Stimulated activated CD8-positive, alpha-beta memory T cell treated with anti-CD3 and anti-CD28 coated beads, Interleukin-4, amount 100 ng/mL, for 48 hours (primary cell): ENCODE data around the gene RSPH1.

ENCODE experiments used
- DNase-seq: peaks from one replicate; pipeline ENCODE4 v3.0.0-alpha.2; 2020

RSPH1 gene

DNA sequence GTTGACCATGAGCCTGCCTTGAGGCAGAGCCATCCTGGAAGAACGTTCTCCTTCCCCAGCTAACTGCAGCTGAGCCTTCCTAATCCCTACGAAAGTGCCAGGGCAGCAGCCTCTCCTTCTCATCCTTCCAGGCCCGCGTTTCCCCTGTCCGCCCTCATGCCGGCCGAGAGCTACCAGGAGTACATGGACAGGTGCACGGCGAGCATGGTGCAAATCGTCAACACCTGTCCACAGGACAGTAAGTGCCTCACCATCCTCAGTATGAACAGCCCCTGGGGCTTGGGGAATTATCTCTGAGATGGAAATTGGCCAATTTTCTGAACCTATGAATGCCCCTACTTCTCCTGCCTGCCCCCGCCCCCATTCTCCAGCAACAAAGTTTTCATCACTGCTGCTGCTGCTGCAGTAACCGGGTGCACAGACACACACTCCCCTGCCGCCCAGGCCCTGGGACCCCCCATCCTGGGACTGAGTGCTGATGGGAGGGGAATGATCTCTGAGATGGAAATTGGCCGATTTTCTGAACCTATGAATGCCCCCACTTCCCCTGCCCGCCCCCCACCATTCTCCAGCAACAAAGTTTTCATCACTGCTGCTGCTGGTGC, 52.7 kb downstream of the RSPH1 start:
- no peak for DNase-seq

DNA sequence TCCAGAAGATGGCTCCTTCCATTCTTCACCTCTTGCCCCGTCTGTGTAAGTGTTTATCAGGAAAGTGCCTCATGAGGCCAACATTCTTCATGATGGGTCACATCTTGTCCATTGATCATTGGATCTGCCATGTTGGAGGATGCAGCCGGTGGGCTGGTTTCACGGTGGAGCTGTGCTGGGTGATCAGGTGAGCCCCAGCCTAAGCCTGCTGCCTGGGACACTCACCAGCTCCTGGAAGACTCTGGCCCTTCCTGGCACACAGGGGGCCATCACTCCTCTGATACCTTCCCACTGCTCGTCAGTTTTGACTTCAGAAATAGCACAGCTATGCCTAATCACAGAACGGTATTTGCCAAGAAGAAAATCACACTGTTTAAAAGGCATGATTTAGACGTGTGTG, 54.1 kb downstream of the RSPH1 start:
- DNase-seq = no peak

GRCh38 chr21:42440187-42440792, 55.7 kb downstream of the RSPH1 start:
- DNase-seq = peak; percentile 66

DNA sequence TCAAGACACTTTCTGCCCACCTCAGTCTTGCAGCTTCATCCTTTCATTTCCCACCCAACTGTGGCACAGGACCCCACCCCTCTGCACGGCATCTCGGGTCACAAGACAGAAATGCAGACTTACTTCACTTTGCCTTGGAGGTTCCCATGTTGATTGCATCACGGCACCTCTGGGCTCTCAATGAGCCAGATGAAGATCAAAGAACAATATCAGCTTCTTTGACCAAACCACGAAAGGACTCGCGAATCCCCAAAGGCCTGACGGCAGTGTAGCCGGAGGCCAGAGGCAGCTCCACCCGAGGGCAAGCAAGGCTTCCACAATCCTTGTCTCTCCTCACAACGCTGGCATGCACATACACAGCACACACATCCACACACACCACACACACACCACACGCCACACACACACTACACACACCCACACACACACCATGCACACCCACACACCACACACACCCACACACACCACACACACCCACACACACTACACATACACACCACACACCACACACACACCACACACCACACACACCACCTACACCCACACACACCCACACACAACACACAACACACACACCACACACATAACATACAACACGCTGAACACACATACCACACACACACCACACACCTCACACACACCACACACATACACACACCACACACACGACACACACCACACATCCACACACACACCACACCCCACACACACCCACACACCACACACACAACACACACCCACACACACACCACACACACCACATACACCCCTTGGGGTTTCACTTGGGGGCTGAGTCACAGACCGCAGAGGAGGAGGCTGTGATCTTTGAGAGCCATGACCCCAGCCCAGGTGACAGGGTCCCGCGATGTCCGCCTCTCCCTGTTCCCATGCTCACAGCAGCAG, 56.5 kb downstream of the RSPH1 start:
- DNase-seq = peak; percentile 75

GRCh38 chr21:42438316-42439205, 57.5 kb downstream of the RSPH1 start:
- DNase-seq = no peak

- no peak for DNase-seq
These were observed 58.2 kb downstream of the RSPH1 start for GRCh38 chr21:42437786-42438185.

DNA sequence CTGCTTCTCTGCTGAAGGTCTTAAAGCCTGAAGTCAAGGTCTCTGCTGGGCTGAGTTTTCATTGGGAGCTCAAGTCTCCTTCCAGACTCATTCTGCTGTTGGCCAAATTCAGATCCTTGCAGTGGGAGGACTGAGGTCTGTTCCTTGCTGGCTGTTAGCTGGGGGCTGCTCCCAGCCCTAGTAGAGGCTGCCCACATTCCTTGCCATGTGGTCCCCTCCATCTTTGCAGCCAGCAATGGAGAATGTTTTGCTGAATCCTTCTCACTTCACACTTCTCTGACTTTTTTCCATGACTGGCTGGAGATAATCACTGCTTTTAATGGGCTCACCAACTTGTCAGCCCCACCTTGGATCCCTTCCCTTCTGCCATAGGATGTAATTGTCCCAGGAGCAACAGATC, 59.1 kb downstream of the RSPH1 start:
- DNase-seq = no peak

DNA sequence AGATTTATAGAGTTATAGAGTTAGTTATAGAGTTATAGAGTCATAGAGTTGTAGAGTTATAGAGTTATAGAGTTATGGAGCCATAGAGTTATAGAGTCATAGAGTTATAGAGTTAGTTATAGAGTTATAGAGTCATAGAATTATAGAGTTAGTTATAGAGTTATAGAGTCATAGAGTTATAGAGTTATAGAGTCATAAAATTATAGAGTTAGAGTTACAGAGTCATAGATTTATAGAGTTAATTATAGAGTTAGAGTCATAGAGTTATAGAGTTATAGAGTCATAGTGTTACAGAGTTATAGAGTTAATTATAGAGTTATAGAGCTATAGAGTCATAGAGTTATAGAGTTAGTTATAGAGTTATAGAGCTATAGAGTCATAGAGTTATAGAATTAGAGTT, 60.2 kb downstream of the RSPH1 start:
- no peak for DNase-seq

DNA sequence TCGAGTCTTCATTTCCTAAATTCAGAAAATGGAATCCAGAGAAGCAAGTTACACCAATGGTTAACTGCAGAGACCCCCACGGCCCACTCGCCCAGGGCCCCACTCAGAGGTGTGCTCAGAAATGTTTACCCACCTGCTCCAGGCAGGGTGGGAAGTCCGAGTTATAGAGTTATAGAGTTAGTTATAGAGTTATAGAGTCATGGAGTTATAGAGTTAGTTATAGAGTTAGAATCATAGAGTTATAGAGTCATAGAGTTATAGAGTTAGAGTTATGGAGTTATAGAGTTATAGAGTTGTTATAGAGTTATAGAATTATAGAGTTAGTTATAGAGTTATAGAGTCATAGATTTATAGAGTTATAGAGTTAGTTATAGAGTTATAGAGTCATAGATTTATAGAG, 60.6 kb downstream of the RSPH1 start:
- DNase-seq = no peak

DNA sequence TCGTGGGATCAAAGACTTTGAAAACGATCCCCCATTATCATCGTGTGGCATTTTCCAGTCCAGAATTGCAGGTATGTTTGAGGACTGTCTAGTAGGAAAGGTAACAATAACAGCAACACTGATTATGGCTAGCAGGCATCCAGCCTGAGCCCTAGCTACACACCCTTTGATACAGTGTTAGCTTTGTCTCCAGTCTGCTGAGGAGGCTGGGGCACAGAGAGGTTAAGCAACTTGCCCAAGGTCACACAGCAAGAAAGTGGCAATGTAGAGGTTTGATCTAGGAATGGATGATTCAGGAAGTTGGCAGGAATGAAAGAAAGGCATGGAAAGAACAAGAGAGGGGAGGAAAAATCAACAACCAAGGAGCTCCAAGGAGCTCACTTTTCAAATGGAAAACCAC, 61.1 kb downstream of the RSPH1 start:
- no peak for DNase-seq

GRCh38 chr21:42433946-42434551, 62.0 kb downstream of the RSPH1 start:
- no peak for DNase-seq

DNA sequence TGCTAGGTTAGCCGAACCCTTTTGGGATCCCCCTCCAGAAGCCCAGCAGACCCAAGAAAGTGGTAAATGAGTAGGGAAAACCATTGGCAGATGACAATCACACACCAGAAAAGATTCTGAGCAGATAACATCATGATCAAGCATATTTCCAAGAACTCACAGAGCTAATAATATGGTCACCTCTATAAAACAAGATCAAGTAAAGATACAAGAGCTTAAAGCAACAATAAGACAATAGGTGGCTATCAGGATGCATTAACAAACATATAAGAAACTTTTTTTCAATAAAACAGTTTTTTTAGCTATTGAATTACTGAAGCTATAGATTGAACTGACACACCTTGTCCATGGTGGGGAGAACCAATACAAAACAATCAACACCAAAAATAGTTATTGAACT, 63.3 kb downstream of the RSPH1 start:
- DNase-seq = no peak

GRCh38 chr21:42431196-42431595, 64.8 kb downstream of the RSPH1 start:
- no peak for DNase-seq

DNA sequence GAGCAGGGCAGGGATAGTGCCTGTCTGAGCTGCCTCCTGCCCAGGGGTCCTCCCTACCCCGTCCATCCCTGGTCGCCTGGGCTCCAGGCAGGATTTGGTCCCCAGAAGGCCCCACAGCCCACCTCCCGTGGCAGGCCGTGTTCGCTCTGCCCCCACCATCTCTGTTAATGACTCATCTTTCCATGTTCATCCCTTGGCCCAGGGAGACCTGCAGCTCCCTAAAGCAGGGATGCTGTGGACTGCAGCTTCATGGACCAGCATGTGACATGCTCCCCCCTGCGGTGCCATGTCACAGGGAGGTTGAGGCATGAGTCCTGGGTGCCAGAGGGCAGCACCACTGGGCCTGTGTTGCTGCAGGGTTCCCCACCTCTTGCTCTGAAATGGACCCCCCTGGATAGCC, 65.5 kb downstream of the RSPH1 start:
- no peak for DNase-seq

DNA sequence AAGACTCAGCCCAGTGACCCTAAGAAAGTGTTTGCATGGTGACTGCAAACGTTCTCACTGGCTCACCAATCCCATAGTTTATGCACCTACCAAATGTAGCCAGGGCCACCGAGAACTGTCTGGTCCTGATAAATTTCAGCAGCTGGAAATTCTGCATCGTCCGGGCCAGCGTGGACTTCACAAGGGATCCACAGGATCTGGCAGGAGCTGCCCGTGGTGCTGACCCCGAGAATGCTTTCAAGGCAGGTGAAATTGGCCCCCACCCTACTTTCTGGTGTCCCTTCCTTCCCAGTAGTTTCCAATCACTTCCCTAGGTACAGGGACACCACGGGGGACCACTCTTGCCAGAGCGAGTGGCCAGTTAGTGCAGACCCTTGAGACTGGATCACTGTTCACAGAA, 66.2 kb downstream of the RSPH1 start:
- DNase-seq = no peak

- no peak for DNase-seq
These were observed 67.0 kb downstream of the RSPH1 start for GRCh38 chr21:42429021-42429420.

DNA sequence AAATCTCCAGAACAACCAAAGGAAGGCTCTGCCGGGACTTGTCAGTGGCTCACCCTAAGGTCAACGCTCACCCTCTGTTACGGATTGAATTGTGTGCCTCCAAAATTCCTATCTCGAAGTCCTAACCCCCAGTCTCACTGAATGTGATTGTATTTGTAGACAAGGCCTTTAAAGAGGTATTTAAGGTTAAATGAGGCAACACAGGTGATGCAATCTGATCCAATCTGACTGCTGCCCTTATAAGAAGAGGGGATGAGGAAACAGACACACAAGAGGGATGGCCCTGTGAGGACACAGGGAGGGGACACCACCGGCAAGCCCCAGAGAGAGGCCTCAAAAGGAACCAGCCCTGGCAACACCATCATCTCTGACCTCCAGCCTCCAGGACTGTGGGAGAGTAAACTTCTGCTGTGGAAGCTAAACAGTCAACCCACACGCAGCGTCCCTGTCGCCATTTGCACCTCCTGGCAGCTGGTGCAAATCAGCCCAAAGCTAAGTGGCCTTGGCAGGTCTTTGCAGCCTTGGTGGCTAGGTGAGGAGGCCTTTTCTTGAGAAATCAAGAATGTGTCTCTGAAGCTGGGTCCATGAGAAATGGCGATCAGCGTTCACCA, 68.1 kb downstream of the RSPH1 start:
- no peak for DNase-seq

- DNase-seq = no peak
These were observed 69.0 kb downstream of the RSPH1 start for GRCh38 chr21:42426876-42427480.

DNA sequence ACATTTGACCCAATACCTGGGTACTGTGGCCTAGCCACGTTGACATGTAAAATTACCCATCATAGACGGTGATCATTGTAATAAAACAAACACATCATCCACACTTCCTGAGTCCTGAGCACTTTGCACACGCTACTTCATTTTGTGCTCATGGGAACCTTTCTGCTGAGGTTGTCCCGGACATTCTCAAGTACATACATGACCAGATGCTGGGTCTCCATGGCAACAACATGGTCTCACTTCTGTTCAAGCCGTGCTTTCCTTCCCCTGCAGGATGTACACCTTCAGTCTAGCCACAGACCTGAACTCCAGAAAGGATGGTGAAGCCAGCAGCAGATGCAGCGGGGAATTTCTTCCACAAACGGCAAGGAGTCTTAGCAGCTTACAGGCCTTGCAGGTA, 69.6 kb downstream of the RSPH1 start:
- DNase-seq = no peak

DNA sequence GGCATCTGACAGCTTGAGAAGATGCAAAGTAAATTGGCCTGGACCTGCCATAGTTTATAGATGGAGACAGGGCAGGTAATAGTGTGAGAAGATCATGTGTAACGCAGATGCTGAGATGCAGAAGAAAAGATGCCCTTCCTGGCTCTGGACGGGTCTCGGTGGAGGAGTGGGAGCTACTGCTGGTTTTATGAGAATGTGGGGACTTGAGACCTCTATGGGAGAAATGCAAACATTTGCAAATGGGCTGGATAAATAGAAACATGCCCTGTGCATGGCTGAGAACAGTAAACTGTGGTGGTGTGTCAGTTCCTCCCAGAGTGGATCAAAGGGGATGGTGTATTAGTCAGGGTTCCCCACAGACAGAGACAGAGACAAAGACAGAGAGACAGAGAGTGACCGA, 70.4 kb downstream of the RSPH1 start:
- no peak for DNase-seq

GRCh38 chr21:42424914-42425541, 71.0 kb downstream of the RSPH1 start:
- peak; percentile 80 for DNase-seq
